Naive thymus-derived CD8-positive, alpha-beta T cell (primary cell): ENCODE results near the gene PFKP. TPM values are rescaled to one million over a fixed set of nuclear protein-coding genes. Genes with fewer than 3 reads are reported as not detected.
A peak's percentile ranks its signal among the peaks of the same experiment; 100 is the strongest.

Experiments
- ATAC-seq, 2 donors: fragments of 150-1000 bp; cut with Tn5 transposase in 1 of 2; sonication (Bioruptor Pico), chemical (Tn5 transposase) in 1 of 2; 1 replicate in 1 of 2; 2 replicates in 1 of 2; pipeline ENCODE4 v1.10.0; 2021; ENCODE audit warnings: mild to moderate bottlenecking in 2 of 2, moderate library complexity in 2 of 2
- POLR2A ChIA-PET: fragments of 350-600 bp; sonication (Branson Sonifier 250); formaldehyde crosslinking; loops from one replicate; lab custom pipeline; 2021; ENCODE audit warnings: antibody characterized with exemption; lab: Charles Lee
- DNase-seq, 10 donors: peaks; one replicate each; pipeline versions ENCODE4 v3.0.0 to v3.0.0-alpha.2; 2020 to 2022
- H3K27ac Mint-ChIP-seq, 10 donors: one replicate each; pipeline ENCODE4 v1.8.0; 2020 to 2022; ENCODE audit warnings: mild to moderate bottlenecking in 10 of 10, mixed read lengths in 10 of 10, moderate library complexity in 4 of 10, inconsistent platforms in 1 of 10
- H3K27me3 Mint-ChIP-seq, 5 donors: one replicate each; pipeline ENCODE4 v1.8.0; 2021 to 2022; ENCODE audit warnings: mixed read lengths in 5 of 5
- H3K36me3 Mint-ChIP-seq, 3 donors: one replicate each; pipeline ENCODE4 v1.8.0; 2020 to 2022; ENCODE audit warnings: mixed read lengths in 3 of 3, mild to moderate bottlenecking in 2 of 3, inconsistent platforms in 1 of 3
- H3K4me1 Mint-ChIP-seq, 4 donors: one replicate each; pipeline ENCODE4 v1.8.0; 2021 to 2022; ENCODE audit warnings: mixed read lengths in 4 of 4
- H3K4me3 Mint-ChIP-seq, 10 donors: one replicate each; pipeline ENCODE4 v1.8.0; 2020 to 2022; ENCODE audit warnings: mild to moderate bottlenecking in 10 of 10, mixed read lengths in 10 of 10, moderate library complexity in 6 of 10, inconsistent platforms in 1 of 10
- H3K9me3 Mint-ChIP-seq, 9 donors: one replicate each; pipeline ENCODE4 v1.8.0; 2020 to 2022; ENCODE audit warnings: mixed read lengths in 9 of 9, mild to moderate bottlenecking in 3 of 9, inconsistent platforms in 1 of 9, moderate library complexity in 1 of 9
- polyA plus RNA-seq, 3 donors: library from polyadenylated mRNA; unstranded; fragments of 300-500 nt; fragmentation: Illumina TruSeq; gene quantifications; one replicate each; pipeline ENCODE4 v1.2.3, GENCODE V29; 2021
- total RNA-seq, 8 experiments: library from RNA in 2 of 8; stranded (reverse) in 2 of 8; gene quantifications; one replicate each; pipeline ENCODE4 v1.2.3 and lab custom pipeline; 2021 to 2026

Gene PFKP
- total and polyA plus RNA-seq, 5 experiments from 2014 or later: 26.4 to 69.5 (median 41.2) TPM

- Mint-ChIP-seq H3K4me3 (peak overlapping the region in 1 of 10 donors; percentile 59), H3K36me3 (no peaks in the 10 kb centered on the region), H3K4me1 (peaks cover 5 to 22% (median 7%) of the 10 kb centered on the region in 4 donors), H3K27me3 (no peaks in the 10 kb centered on the region), H3K27ac (peak overlapping the region in 1 of 10 donors; percentile 3), H3K9me3 (no peaks in the 10 kb centered on the region)
- DNase-seq: no peak
- POLR2A ChIA-PET: interaction anchor here (0.6 kb wide), 1 partner anchor 93 kb away, joined by 3 read pairs; no protein-coding TSS in a partner anchor
- ATAC-seq: no peak
These were observed 2.9 kb upstream of the PFKP start for GRCh38 chr10:3064423-3064822.

GRCh38 chr10:3065622-3066021, 1.7 kb upstream of the PFKP start:
- peaks cover 0 to 2% (median 0%) of the 10 kb centered on the region in 3 donors for H3K36me3 Mint-ChIP-seq
- DNase-seq: no peak
- POLR2A ChIA-PET: no interaction called here
- peaks cover 5 to 33% (median 18%) of the 10 kb centered on the region in 4 donors for H3K4me1 Mint-ChIP-seq
- H3K27ac Mint-ChIP-seq: peak overlapping the region in 1 of 10 donors; percentile 67
- peak overlapping the region; percentile 41 to 93 (median 74) for H3K4me3 Mint-ChIP-seq
- no peak for ATAC-seq
- no peaks in the 10 kb centered on the region for H3K9me3 Mint-ChIP-seq
- no peaks in the 10 kb centered on the region for H3K27me3 Mint-ChIP-seq

DNA sequence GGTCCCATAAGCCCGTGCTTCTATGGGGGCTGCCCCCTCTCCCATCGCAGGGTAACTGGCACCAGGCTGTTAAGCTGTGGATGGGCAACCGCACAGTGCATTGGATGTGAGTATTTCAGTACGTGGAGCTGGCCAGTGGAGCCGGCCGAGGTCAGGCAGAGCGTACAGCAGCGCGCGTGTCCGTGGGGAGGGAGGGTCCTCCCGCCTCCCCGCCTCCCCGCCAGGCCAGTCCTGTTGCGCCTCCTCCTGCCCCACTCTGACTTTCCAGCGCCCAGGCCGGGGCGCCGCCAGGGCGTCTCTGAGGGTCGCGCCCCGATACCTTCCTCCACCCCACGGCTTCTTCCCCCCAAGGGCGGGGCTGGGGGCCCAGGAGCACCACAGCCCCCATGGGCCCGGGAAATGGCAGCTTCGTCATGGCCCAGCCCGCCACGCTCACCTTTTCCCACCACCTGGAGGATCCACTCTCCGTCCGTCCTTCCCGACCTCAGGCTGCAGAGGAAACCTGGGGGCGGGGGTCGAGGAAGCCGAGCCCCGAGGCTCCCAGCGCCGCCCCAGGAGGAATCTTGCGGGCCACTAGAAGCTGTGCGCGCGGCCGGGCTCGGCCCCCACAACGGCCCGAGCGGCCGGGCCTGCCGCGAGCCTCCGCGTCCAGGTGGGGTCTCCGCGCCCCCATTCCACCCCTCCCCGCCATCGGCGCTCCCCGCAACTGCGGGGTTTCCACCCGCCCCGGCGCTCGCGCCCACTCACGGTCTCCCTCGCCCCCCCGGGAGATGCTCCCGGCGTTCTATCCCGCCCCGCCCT, 831 bp upstream of the PFKP start:
- DNase-seq (no peak), ATAC-seq (peak in 1 of 2 donors; percentile 1)

DNA sequence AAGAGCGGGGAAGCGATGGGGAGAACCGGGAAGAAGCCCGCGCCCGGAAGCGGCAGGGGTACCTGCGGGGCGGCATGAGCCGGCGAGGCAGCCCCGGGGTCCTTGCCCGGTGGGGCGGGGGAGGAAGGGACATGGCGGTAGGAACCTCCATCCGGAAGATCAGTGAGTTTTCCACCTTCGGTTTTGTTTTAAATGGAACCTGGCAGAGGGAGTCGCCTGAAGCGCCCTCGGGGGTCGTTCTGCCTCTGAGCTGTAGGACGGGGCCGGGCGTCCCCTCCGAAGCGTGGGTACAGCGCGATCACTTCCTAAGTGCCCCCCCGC, 471 bp downstream of the PFKP start:
- H3K27me3 Mint-ChIP-seq: no peaks in the 10 kb centered on the region
- peak overlapping the region; percentile 83 to 96 (median 90) for H3K4me3 Mint-ChIP-seq
- H3K27ac Mint-ChIP-seq: peak overlapping the region in 9 of 10 donors; percentile 16 to 91 (median 73)
- peak; percentile 7 to 21 for ATAC-seq
- DNase-seq: no peak
- H3K9me3 Mint-ChIP-seq: no peaks in the 10 kb centered on the region
- peaks cover 13 to 51% (median 35%) of the 10 kb centered on the region in 4 donors for H3K4me1 Mint-ChIP-seq
- POLR2A ChIA-PET: no interaction called here
- peaks cover 0 to 5% (median 0%) of the 10 kb centered on the region in 3 donors for H3K36me3 Mint-ChIP-seq

More for the DNA sequence above, 831 bp upstream of the PFKP start:
- Mint-ChIP-seq H3K27me3 (no peaks in the 10 kb centered on the region), H3K4me3 (peak overlapping the region; percentile 68 to 93 (median 80)), H3K27ac (peak overlapping the region in 4 of 10 donors; percentile 44 to 67 (median 56)), H3K4me1 (peaks cover 8 to 39% (median 23%) of the 10 kb centered on the region in 4 donors), H3K36me3 (peaks cover 0 to 5% (median 0%) of the 10 kb centered on the region in 3 donors), H3K9me3 (no peaks in the 10 kb centered on the region)
- POLR2A ChIA-PET: no interaction called here

- peak; percentile 48 to 58 for ATAC-seq
- H3K4me1 Mint-ChIP-seq: peaks cover 16 to 51% (median 40%) of the 10 kb centered on the region in 4 donors
These were observed 1.0 kb downstream of the PFKP start for GRCh38 chr10:3068201-3068967.

GRCh38 chr10:3068968-3069737, 1.8 kb downstream of the PFKP start:
- ATAC-seq (peak; percentile 27 to 35), DNase-seq (peak in 3 of 10 donors; percentile 11 to 31 (median 23))
- Mint-ChIP-seq H3K4me1 (peaks cover 16 to 57% (median 48%) of the 10 kb centered on the region in 4 donors), H3K27ac (peak overlapping the region; percentile 20 to 89 (median 64)), H3K4me3 (peak overlapping the region; percentile 73 to 96 (median 88)), H3K36me3 (peaks cover 0 to 5% (median 0%) of the 10 kb centered on the region in 3 donors), H3K27me3 (no peaks in the 10 kb centered on the region), H3K9me3 (no peaks in the 10 kb centered on the region)
- POLR2A ChIA-PET: no interaction called here

More at GRCh38 chr10:3068201-3068967, 1.0 kb downstream of the PFKP start:
- peak overlapping the region; percentile 83 to 96 (median 90) for H3K4me3 Mint-ChIP-seq
- POLR2A ChIA-PET: no interaction called here
- peaks cover 0 to 5% (median 0%) of the 10 kb centered on the region in 3 donors for H3K36me3 Mint-ChIP-seq
- no peaks in the 10 kb centered on the region for H3K9me3 Mint-ChIP-seq
- DNase-seq: peak; percentile 19 to 72 (median 49)
- peak overlapping the region; percentile 16 to 91 (median 82) for H3K27ac Mint-ChIP-seq
- H3K27me3 Mint-ChIP-seq: no peaks in the 10 kb centered on the region

DNA sequence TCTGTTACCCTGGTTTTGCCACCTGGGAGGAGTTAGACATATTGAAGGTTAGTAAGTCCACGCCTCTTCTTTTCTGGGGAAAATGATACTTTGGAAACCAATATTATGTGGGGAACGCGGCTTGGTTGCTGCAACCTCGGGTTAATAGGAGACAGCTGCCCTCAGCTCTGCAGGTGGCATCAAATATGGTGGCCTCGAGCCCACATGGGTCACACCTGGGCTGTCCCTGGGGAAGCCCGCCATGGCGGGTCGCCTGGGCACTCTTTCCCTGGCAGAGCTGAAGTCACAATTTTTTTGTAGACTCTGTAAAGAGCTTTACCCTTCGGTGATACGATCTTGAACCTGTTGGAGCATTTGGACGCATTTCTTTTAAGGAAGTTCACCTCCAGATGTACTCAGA, 2.5 kb downstream of the PFKP start:
- H3K4me3 Mint-ChIP-seq: peak overlapping the region; percentile 70 to 93 (median 80)
- H3K27ac Mint-ChIP-seq: peak overlapping the region in 5 of 10 donors; percentile 20 to 86 (median 53)
- peaks cover 0 to 5% (median 0%) of the 10 kb centered on the region in 3 donors for H3K36me3 Mint-ChIP-seq
- no peaks in the 10 kb centered on the region for H3K27me3 Mint-ChIP-seq
- DNase-seq: no peak
- no peaks in the 10 kb centered on the region for H3K9me3 Mint-ChIP-seq
- H3K4me1 Mint-ChIP-seq: peaks cover 18 to 59% (median 55%) of the 10 kb centered on the region in 4 donors
- POLR2A ChIA-PET: no interaction called here
- no peak for ATAC-seq

DNA sequence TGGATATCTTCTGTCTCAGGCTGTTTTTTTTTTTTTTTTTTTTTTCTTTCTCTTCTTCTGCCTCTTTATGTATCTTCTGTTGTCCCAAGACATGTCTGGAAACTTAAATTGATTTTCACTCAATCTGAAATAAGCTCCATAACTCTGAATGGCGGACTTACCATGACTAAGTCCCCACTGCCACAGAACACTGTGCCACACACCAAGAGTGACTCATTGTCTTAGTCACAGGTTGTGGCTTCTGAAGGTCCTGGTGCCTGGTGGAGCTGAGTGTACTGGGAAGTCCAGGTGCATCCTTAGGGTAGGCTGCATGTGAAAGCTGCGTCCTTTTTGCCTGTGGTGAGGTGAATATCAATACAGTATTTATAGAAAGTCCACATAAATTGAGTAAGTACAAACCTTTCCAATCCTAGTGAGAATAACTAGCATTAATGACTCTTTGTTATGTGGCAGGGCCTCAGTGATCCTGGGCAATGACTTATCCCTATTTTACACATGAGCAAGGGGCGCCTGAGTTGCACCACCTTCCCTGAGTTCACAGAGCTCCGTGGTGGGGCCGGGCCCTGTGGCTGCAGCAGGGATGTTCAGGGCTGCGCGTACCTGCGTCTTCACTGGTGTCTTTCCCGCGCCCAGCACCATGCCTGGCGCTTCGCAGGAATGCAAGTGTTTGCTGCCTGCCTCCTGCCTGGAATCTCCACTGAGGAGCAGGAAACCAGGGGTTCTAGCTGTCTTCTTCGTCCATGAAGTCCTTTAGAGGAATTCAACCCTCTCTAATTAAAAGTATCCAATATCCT, 4.3 kb downstream of the PFKP start:
- Mint-ChIP-seq H3K4me1 (peaks cover 21 to 64% (median 52%) of the 10 kb centered on the region in 4 donors), H3K27me3 (no peaks in the 10 kb centered on the region), H3K9me3 (no peaks in the 10 kb centered on the region), H3K36me3 (peaks cover 0 to 8% (median 0%) of the 10 kb centered on the region in 3 donors), H3K27ac (peak overlapping the region in 2 of 10 donors; percentile 3 to 48), H3K4me3 (peak overlapping the region in 6 of 10 donors; percentile 33 to 72 (median 57))
- ATAC-seq (no peak), DNase-seq (no peak)
- POLR2A ChIA-PET: interaction anchor here (1.1 kb wide), 1 partner anchor 20 kb away, joined by 4 read pairs; no protein-coding TSS in a partner anchor

- no peak for DNase-seq
- H3K36me3 Mint-ChIP-seq: peaks cover 0 to 8% (median 0%) of the 10 kb centered on the region in 3 donors
- H3K27me3 Mint-ChIP-seq: no peaks in the 10 kb centered on the region
- no peak for ATAC-seq
- no peaks in the 10 kb centered on the region for H3K9me3 Mint-ChIP-seq
- POLR2A ChIA-PET: no interaction called here
- peaks cover 24 to 67% (median 54%) of the 10 kb centered on the region in 4 donors for H3K4me1 Mint-ChIP-seq
- no peak overlapping the region for H3K4me3 Mint-ChIP-seq
- peak overlapping the region in 1 of 10 donors; percentile 43 for H3K27ac Mint-ChIP-seq
These were observed 5.5 kb downstream of the PFKP start for GRCh38 chr10:3072641-3073360.

DNA sequence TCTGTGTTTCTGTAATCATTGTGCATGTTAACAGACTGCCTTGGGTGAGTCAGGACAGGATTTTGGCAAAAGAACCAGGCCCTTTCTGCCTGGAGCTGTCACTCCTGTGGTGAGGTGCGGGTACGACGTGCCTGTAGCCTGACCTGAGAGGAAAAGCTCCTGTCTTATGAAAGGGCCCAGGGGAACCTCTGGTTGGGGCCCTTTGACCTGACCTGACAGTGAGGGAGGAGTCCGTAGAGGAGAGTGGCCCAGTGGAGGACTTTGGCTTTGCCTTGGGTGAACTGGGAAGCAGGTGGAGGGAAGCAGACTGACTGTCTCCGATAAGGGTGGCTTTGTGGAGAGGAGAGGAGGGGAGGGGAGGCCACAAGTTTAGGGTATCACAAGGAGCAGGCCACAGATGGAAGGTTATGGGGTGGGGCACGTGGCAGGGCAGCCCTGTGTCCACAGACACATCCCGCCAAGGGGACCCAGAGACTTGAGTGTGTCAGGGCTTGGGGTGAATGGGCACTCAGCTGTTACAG, 6.9 kb downstream of the PFKP start:
- DNase-seq (no peak), ATAC-seq (no peak)
- no peaks in the 10 kb centered on the region for H3K9me3 Mint-ChIP-seq
- H3K27me3 Mint-ChIP-seq: no peaks in the 10 kb centered on the region
- peaks cover 0 to 8% (median 0%) of the 10 kb centered on the region in 3 donors for H3K36me3 Mint-ChIP-seq
- H3K4me1 Mint-ChIP-seq: peaks cover 23 to 70% (median 51%) of the 10 kb centered on the region in 4 donors
- POLR2A ChIA-PET: no interaction called here
- peak overlapping the region in 4 of 10 donors; percentile 21 to 61 (median 51) for H3K27ac Mint-ChIP-seq
- no peak overlapping the region for H3K4me3 Mint-ChIP-seq
